ENCODE measurements around the gene MAGI1.
A peak's percentile ranks its signal among the peaks of the same experiment; 100 is the strongest.

DNA sequence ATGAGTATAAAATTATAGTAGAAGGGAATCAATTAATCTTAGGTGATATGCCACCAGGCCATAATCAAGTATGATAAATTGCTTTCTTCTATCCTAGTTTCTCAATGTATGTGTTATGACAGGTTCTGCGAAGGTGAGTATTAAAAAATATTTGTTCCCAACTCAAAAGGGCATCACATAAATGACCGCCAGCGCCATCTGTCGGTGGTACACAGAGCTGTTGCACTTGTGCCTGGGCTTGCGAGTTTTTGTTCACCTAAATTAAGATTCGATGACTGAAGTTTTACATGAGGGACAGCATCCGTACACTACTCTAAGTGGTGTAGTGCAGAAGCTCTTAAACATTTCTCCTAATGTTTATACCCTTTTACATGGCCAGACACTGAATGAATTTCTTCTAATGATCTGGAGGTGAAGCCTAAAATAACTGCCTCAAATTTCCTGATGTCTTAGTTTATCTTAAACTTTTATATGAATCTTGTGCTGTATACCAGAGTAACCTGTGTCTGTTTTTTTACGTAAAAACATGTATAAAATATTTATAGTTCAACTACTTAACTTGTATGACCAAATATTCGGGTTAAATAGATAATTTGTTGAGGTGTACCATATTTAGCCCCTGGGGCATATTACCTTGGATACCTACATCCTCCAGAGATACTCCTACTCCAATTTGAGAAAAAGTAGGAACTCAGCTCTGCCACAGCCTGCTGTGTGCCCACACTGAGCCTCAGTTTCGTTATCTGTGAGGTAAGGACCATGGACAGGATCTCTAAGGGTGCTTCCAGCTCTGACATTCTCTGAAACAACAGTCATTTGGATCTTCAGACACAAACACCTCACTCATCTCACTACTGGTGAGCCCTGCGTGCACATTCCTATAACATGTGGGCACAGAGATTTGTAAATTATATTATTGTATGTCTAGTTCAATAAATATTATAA lies 365.6 kb downstream of the MAGI1 start:
- TF ChIP-seq, protein P1, sequence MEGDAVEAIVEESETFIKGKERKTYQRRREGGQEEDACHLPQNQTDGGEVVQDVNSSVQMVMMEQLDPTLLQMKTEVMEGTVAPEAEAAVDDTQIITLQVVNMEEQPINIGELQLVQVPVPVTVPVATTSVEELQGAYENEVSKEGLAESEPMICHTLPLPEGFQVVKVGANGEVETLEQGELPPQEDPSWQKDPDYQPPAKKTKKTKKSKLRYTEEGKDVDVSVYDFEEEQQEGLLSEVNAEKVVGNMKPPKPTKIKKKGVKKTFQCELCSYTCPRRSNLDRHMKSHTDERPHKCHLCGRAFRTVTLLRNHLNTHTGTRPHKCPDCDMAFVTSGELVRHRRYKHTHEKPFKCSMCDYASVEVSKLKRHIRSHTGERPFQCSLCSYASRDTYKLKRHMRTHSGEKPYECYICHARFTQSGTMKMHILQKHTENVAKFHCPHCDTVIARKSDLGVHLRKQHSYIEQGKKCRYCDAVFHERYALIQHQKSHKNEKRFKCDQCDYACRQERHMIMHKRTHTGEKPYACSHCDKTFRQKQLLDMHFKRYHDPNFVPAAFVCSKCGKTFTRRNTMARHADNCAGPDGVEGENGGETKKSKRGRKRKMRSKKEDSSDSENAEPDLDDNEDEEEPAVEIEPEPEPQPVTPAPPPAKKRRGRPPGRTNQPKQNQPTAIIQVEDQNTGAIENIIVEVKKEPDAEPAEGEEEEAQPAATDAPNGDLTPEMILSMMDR (IDR thresholded peaks at IDR 0.05), result peak; percentile 26 to 40 (median 35)
- TF ChIP-seq POLR2A (IDR thresholded peaks at IDR 0.05), result no peak

Measured in vagina (tissue), 2 donors.